Measurements from ENCODE around the gene RALGAPA2. TPM values are rescaled to one million over a fixed set of nuclear protein-coding genes. Genes with fewer than 3 reads are reported as not detected.
"Not testable (repeated sequence)": the region's sequence is repeated elsewhere in the genome, so short reads cannot be mapped to it uniquely, and the experiment has no call there.

Gene RALGAPA2
- total and polyA plus RNA-seq, 4 donors = 14.4 to 24.8 (median 18.0) TPM

GRCh38 chr20:20363799-20364592 is 348.4 kb downstream of the RALGAPA2 start:
- H3K36me3 ChIP-seq (ENCODE audit: control insufficient read depth, insufficient read depth, low read length) = no peaks in the 10 kb centered on the region
- peaks cover 37% of the 10 kb centered on the region for H3K4me1 ChIP-seq (ENCODE audit: control insufficient read depth, insufficient read depth, low read length)
- H3K4me3 ChIP-seq (ENCODE audit: low read depth, low read length) = no peak overlapping the region
- no peaks in the 10 kb centered on the region for H3K9me3 ChIP-seq (ENCODE audit: control insufficient read depth, insufficient read depth, low read length)
- under 1% methylated on average over 70 of the region's 70 CpGs for WGBS (ENCODE audit: insufficient coverage)
- DNase-seq (ENCODE audit: low read depth in 4 of 6, low spot score in 6 of 6) = peak in 2 of 6 donors; percentile 49 to 62
- H3K27ac ChIP-seq (ENCODE audit: low read depth, low read length) = no peak overlapping the region
- H3K27me3 ChIP-seq (ENCODE audit: control insufficient read depth, insufficient read depth, low read length) = peaks cover 78% of the 10 kb centered on the region

- H3K27me3 ChIP-seq (ENCODE audit: control insufficient read depth, insufficient read depth, low read length) = peaks cover 78% of the 10 kb centered on the region
- H3K27ac ChIP-seq (ENCODE audit: low read depth, low read length) = no peak overlapping the region
- WGBS (ENCODE audit: insufficient coverage) = 1% methylated on average over 15 of the region's 15 CpGs
These were observed 349.0 kb downstream of the RALGAPA2 start for GRCh38 chr20:20363434-20363798.

GRCh38 chr20:20362774-20363433 is 349.5 kb downstream of the RALGAPA2 start:
- DNase-seq (ENCODE audit: low read depth in 4 of 6, low spot score in 6 of 6) = peak in 2 of 6 donors; percentile 81 to 83
- H3K4me1 ChIP-seq (ENCODE audit: control insufficient read depth, insufficient read depth, low read length) = peaks cover 37% of the 10 kb centered on the region
- no peaks in the 10 kb centered on the region for H3K36me3 ChIP-seq (ENCODE audit: control insufficient read depth, insufficient read depth, low read length)
- no peak overlapping the region for H3K27ac ChIP-seq (ENCODE audit: low read depth, low read length)
- no peaks in the 10 kb centered on the region for H3K9me3 ChIP-seq (ENCODE audit: control insufficient read depth, insufficient read depth, low read length)
- H3K27me3 ChIP-seq (ENCODE audit: control insufficient read depth, insufficient read depth, low read length) = peaks cover 78% of the 10 kb centered on the region
- whole genome bisulfite sequencing (ENCODE audit: insufficient coverage) = 0% methylated on average over 11 of the region's 17 CpGs
- H3K4me3 ChIP-seq (ENCODE audit: low read depth, low read length) = no peak overlapping the region

More at GRCh38 chr20:20363434-20363798, 349.0 kb downstream of the RALGAPA2 start:
- no peaks in the 10 kb centered on the region for H3K36me3 ChIP-seq (ENCODE audit: control insufficient read depth, insufficient read depth, low read length)
- H3K4me3 ChIP-seq (ENCODE audit: low read depth, low read length) = no peak overlapping the region
- DNase-seq (ENCODE audit: low read depth in 4 of 6, low spot score in 6 of 6) = peak in 1 of 6 donors; percentile 33
- H3K9me3 ChIP-seq (ENCODE audit: control insufficient read depth, insufficient read depth, low read length) = no peaks in the 10 kb centered on the region
- peaks cover 37% of the 10 kb centered on the region for H3K4me1 ChIP-seq (ENCODE audit: control insufficient read depth, insufficient read depth, low read length)

GRCh38 chr20:20360464-20360863 is 352.0 kb downstream of the RALGAPA2 start:
- 12% methylated on average over 5 of the region's 6 CpGs for WGBS (ENCODE audit: insufficient coverage)

GRCh38 chr20:20359628-20360027 is 352.8 kb downstream of the RALGAPA2 start:
- Histone ChIP-seq H3K4me1 (ENCODE audit: control insufficient read depth, insufficient read depth, low read length) (peaks cover 19% of the 10 kb centered on the region), H3K4me3 (ENCODE audit: low read depth, low read length) (no peak overlapping the region), H3K27ac (ENCODE audit: low read depth, low read length) (no peak overlapping the region), H3K36me3 (ENCODE audit: control insufficient read depth, insufficient read depth, low read length) (no peaks in the 10 kb centered on the region), H3K9me3 (ENCODE audit: control insufficient read depth, insufficient read depth, low read length) (peaks cover 1% of the 10 kb centered on the region), H3K27me3 (ENCODE audit: control insufficient read depth, insufficient read depth, low read length) (peaks cover 48% of the 10 kb centered on the region)
- DNase-seq (ENCODE audit: low read depth in 4 of 6, low spot score in 6 of 6) = no peak
- WGBS (ENCODE audit: insufficient coverage) = no CpG with 5 or more reads among the region's 6 CpGs

More at GRCh38 chr20:20360464-20360863, 352.0 kb downstream of the RALGAPA2 start:
- Histone ChIP-seq H3K4me3 (ENCODE audit: low read depth, low read length) (no peak overlapping the region), H3K36me3 (ENCODE audit: control insufficient read depth, insufficient read depth, low read length) (no peaks in the 10 kb centered on the region), H3K27ac (ENCODE audit: low read depth, low read length) (no peak overlapping the region), H3K4me1 (ENCODE audit: control insufficient read depth, insufficient read depth, low read length) (peaks cover 26% of the 10 kb centered on the region), H3K27me3 (ENCODE audit: control insufficient read depth, insufficient read depth, low read length) (peaks cover 56% of the 10 kb centered on the region), H3K9me3 (ENCODE audit: control insufficient read depth, insufficient read depth, low read length) (peaks cover under 1% of the 10 kb centered on the region)
- DNase-seq (ENCODE audit: low read depth in 4 of 6, low spot score in 6 of 6) = peak in 2 of 6 donors; percentile 86 to 89

DNA sequence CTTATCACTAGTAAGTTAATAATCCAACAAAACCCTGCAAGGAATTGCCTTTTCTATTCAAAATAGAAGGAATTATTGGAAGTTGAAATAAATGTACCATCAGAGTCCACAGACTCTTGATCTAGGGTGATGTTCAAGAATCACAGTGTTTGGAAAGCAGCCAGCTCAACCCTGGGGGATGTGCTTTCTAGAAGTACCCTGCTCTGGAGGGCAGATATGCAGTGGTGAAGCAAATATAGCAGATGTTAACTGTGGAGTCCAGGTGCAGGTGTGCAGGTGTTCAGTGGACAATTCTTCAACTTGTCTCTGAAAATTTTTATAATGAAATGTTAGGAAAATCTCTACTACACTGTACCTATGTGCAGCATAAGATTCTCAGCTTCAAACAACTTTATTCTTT is 353.6 kb downstream of the RALGAPA2 start:
- Histone ChIP-seq H3K36me3 (ENCODE audit: control insufficient read depth, insufficient read depth, low read length) (no peaks in the 10 kb centered on the region), H3K4me1 (ENCODE audit: control insufficient read depth, insufficient read depth, low read length) (peaks cover 10% of the 10 kb centered on the region), H3K9me3 (ENCODE audit: control insufficient read depth, insufficient read depth, low read length) (peaks cover 1% of the 10 kb centered on the region), H3K4me3 (ENCODE audit: low read depth, low read length) (no peak overlapping the region), H3K27ac (ENCODE audit: low read depth, low read length) (no peak overlapping the region), H3K27me3 (ENCODE audit: control insufficient read depth, insufficient read depth, low read length) (peaks cover 40% of the 10 kb centered on the region)
- peak in 1 of 6 donors; percentile 29 for DNase-seq (ENCODE audit: low read depth in 4 of 6, low spot score in 6 of 6)

- not testable (repeated sequence) for H3K4me3 ChIP-seq (ENCODE audit: low read depth, low read length); H3K9me3 ChIP-seq (ENCODE audit: control insufficient read depth, insufficient read depth, low read length); H3K36me3 ChIP-seq (ENCODE audit: control insufficient read depth, insufficient read depth, low read length); H3K27ac ChIP-seq (ENCODE audit: low read depth, low read length); H3K27me3 ChIP-seq (ENCODE audit: control insufficient read depth, insufficient read depth, low read length); DNase-seq (ENCODE audit: low read depth in 4 of 6, low spot score in 6 of 6); H3K4me1 ChIP-seq (ENCODE audit: control insufficient read depth, insufficient read depth, low read length)
These were observed 356.9 kb downstream of the RALGAPA2 start for GRCh38 chr20:20355503-20355902.

DNA sequence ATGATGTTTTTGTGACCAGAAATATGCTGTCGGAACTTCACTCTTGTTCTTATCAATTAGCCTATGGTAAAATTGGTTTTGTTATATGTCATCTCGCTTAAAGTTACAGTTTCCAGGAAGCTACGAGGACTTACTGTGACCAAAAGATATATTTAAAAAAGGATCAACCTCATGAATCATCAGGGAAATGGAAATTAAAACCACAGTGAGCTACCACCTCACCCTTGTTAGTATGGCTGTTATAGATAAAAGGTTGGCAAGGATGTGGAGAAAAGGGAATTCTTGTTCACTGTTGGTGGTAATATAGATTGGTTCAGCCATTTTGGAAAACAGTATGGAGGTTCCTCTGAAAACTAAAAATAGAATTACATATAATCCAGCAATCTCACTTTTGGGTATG is 358.9 kb downstream of the RALGAPA2 start:
- DNase-seq (ENCODE audit: low read depth in 4 of 6, low spot score in 6 of 6) = no peak
- Histone ChIP-seq H3K9me3 (ENCODE audit: control insufficient read depth, insufficient read depth, low read length) (peaks cover 3% of the 10 kb centered on the region), H3K36me3 (ENCODE audit: control insufficient read depth, insufficient read depth, low read length) (no peaks in the 10 kb centered on the region), H3K4me3 (ENCODE audit: low read depth, low read length) (no peak overlapping the region), H3K27me3 (ENCODE audit: control insufficient read depth, insufficient read depth, low read length) (no peaks in the 10 kb centered on the region), H3K4me1 (ENCODE audit: control insufficient read depth, insufficient read depth, low read length) (no peaks in the 10 kb centered on the region), H3K27ac (ENCODE audit: low read depth, low read length) (no peak overlapping the region)
- WGBS (ENCODE audit: insufficient coverage) = no CpG with 5 or more reads among the region's 3 CpGs

- Histone ChIP-seq H3K27me3 (ENCODE audit: control insufficient read depth, insufficient read depth, low read length) (no peaks in the 10 kb centered on the region), H3K9me3 (ENCODE audit: control insufficient read depth, insufficient read depth, low read length) (peaks cover 2% of the 10 kb centered on the region), H3K4me1 (ENCODE audit: control insufficient read depth, insufficient read depth, low read length) (no peaks in the 10 kb centered on the region), H3K36me3 (ENCODE audit: control insufficient read depth, insufficient read depth, low read length) (no peaks in the 10 kb centered on the region), H3K4me3 (ENCODE audit: low read depth, low read length) (no peak overlapping the region), H3K27ac (ENCODE audit: low read depth, low read length) (no peak overlapping the region)
- no CpG with 5 or more reads among the region's 4 CpGs for WGBS (ENCODE audit: insufficient coverage)
- no peak for DNase-seq (ENCODE audit: low read depth in 4 of 6, low spot score in 6 of 6)
These were observed 368.0 kb downstream of the RALGAPA2 start for GRCh38 chr20:20344476-20344875.

- no peaks in the 10 kb centered on the region for H3K36me3 ChIP-seq (ENCODE audit: control insufficient read depth, insufficient read depth, low read length)
- no peaks in the 10 kb centered on the region for H3K4me1 ChIP-seq (ENCODE audit: control insufficient read depth, insufficient read depth, low read length)
- WGBS (ENCODE audit: insufficient coverage) = 94% methylated on average over 2 of the region's 7 CpGs
- no peak overlapping the region for H3K4me3 ChIP-seq (ENCODE audit: low read depth, low read length)
- H3K27ac ChIP-seq (ENCODE audit: low read depth, low read length) = no peak overlapping the region
- DNase-seq (ENCODE audit: low read depth in 4 of 6, low spot score in 6 of 6) = no peak
- no peaks in the 10 kb centered on the region for H3K9me3 ChIP-seq (ENCODE audit: control insufficient read depth, insufficient read depth, low read length)
- no peaks in the 10 kb centered on the region for H3K27me3 ChIP-seq (ENCODE audit: control insufficient read depth, insufficient read depth, low read length)
These were observed 368.5 kb downstream of the RALGAPA2 start for GRCh38 chr20:20343932-20344331.
